ENCODE data around the gene CPPED1. TPM values are rescaled to one million over a fixed set of nuclear protein-coding genes. Genes with fewer than 3 reads are reported as not detected.

Gene CPPED1
- total RNA-seq, 1 donor from 2014 or later: 7.7 TPM

DNA sequence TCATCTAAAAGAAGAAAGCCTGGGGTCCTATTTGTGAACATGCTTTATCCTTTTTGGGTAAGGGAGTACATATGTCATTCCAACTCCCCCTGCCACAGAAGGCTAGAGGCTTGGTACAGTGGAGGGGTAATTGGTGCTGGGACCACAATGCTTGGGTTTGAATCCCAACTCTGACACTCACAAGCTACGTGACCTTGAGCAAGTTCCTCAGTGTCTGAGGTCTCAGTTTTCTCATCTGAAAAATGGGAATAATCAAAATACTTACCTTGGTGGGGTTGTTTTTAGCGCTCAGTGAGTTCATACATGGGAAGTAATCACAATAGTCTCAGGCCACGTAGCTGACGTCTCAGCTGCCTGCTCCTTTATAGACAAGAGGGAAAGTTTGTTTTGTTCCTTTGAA is 150.8 kb downstream of the CPPED1 start:
- TF ChIP-seq, protein P1, sequence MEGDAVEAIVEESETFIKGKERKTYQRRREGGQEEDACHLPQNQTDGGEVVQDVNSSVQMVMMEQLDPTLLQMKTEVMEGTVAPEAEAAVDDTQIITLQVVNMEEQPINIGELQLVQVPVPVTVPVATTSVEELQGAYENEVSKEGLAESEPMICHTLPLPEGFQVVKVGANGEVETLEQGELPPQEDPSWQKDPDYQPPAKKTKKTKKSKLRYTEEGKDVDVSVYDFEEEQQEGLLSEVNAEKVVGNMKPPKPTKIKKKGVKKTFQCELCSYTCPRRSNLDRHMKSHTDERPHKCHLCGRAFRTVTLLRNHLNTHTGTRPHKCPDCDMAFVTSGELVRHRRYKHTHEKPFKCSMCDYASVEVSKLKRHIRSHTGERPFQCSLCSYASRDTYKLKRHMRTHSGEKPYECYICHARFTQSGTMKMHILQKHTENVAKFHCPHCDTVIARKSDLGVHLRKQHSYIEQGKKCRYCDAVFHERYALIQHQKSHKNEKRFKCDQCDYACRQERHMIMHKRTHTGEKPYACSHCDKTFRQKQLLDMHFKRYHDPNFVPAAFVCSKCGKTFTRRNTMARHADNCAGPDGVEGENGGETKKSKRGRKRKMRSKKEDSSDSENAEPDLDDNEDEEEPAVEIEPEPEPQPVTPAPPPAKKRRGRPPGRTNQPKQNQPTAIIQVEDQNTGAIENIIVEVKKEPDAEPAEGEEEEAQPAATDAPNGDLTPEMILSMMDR (IDR thresholded peaks at IDR 0.05; ENCODE audit: unreplicated experiment): no peak
- H3K9me3 Mint-ChIP-seq: peaks cover 12% of the 10 kb centered on the region
- no peak overlapping the region for H3K4me3 Mint-ChIP-seq
- H3K36me3 Mint-ChIP-seq: no peaks in the 10 kb centered on the region
- peaks cover 3% of the 10 kb centered on the region for H3K27me3 Mint-ChIP-seq (ENCODE audit: low read depth)
- no peak overlapping the region for H3K27ac Mint-ChIP-seq
- H3K4me1 Mint-ChIP-seq: no peaks in the 10 kb centered on the region
- DNase-seq (ENCODE audit: low spot score in 2 of 2, unreplicated experiment in 2 of 2): no peak

DNA sequence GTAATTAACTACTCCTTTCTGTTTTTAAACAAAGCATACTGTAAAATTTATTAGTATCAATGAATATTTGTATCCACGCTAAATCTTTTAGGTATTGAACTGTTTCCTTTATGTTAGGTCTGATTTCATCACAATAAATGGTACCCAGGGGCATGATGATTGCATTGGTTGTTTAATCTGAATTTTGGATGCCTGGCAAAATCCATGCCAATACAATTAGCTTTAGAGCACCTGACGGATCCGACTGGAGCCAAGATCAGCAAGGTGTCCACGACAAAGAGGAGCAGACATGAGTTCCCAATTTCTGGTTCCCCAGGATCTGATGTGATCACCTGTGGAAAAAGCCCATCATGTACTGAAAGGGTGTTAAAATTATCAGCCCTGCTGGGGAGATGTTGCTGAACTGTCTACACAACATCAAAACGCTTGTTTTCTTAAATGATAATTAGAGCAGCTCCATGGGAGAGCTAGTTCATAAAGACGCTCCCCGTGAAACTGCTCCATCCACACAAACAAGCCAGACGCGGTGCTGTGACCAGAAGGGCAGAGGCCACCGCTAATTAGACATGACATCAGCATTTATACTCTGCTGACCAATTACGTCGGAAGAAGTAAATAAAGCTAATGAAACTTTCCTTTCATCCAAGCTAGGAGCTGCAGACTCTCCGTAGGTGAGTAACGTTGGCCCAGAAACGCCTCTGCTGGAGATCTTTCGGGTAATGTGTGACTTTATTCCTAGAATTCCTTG is 151.7 kb downstream of the CPPED1 start:
- peaks cover 3% of the 10 kb centered on the region for H3K27me3 Mint-ChIP-seq (ENCODE audit: low read depth)
- no peaks in the 10 kb centered on the region for H3K36me3 Mint-ChIP-seq
- H3K9me3 Mint-ChIP-seq: peaks cover 6% of the 10 kb centered on the region
- H3K4me3 Mint-ChIP-seq: no peak overlapping the region
- TF ChIP-seq, protein P1 (IDR thresholded peaks at IDR 0.05; ENCODE audit: unreplicated experiment): no peak
- no peak for DNase-seq (ENCODE audit: low spot score in 2 of 2, unreplicated experiment in 2 of 2)
- H3K4me1 Mint-ChIP-seq: no peaks in the 10 kb centered on the region
- no peak overlapping the region for H3K27ac Mint-ChIP-seq

DNA sequence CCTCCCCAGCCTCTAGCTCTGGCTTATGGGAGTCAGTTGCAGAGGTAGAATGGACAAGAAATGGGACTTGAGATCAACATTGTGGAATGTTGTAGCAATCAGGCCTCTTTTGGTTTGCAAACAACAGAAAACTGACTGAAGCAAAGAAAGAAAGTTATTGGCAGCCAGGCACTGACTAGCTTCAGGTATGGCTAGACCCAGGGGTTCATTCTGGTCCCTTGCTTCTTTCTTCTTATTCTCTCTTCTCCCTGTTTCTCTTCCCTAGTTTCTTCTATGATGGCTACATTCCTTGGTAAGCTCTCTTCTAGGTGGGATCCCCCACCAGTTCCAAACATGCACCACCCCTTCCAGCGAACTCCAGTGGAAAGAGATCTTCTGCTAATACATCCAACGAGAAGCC is 154.3 kb downstream of the CPPED1 start:
- TF ChIP-seq, protein P1 (IDR thresholded peaks at IDR 0.05; ENCODE audit: unreplicated experiment): no peak
- H3K36me3 Mint-ChIP-seq: no peaks in the 10 kb centered on the region

DNA sequence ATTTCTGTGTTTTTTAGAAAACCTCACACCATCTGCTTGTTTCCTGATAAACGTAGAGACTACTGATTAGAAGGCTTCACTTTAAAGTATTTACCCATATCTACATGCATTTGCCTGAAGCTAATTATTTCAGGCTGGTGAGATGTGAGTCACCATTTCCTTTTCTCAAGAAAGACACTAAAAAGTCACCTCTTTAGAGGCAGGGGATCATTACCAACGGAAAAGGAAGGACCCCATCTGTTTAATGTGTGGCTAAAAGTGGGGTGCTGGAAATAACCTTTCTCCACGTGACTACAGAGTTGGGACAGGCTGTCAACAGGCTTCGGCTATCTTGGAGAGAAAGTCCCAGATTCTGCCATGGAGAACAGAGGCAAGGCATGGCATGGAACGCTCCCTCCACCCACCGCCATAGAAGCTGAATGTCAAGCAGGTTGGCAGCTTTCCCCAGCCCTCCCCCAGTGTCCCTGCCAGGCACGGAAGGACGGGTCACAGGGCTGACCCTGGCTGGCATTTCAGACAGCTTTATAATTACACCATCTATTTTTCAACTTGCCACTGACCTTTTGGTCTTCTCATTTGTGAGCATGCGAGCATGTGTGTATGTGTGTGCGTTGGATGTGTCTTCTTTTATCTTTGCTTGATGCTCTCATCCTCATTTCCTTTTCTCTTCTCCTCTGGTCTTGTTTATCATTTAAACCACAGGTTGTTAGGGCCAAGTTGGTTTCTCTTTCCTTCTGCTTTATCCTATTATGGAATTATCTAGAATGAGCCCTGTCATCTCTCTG is 157.0 kb downstream of the CPPED1 start:
- H3K36me3 Mint-ChIP-seq: no peaks in the 10 kb centered on the region
- no peak overlapping the region for H3K27ac Mint-ChIP-seq
- H3K4me3 Mint-ChIP-seq: no peak overlapping the region
- H3K9me3 Mint-ChIP-seq: peaks cover 6% of the 10 kb centered on the region
- no peak for DNase-seq (ENCODE audit: low spot score in 2 of 2, unreplicated experiment in 2 of 2)
- H3K27me3 Mint-ChIP-seq (ENCODE audit: low read depth): peaks cover 5% of the 10 kb centered on the region
- TF ChIP-seq, protein P1 (IDR thresholded peaks at IDR 0.05; ENCODE audit: unreplicated experiment): no peak
- no peaks in the 10 kb centered on the region for H3K4me1 Mint-ChIP-seq

More for the DNA sequence above, 154.3 kb downstream of the CPPED1 start:
- H3K27ac Mint-ChIP-seq: no peak overlapping the region
- no peak for DNase-seq (ENCODE audit: low spot score in 2 of 2, unreplicated experiment in 2 of 2)
- H3K4me3 Mint-ChIP-seq: no peak overlapping the region
- no peaks in the 10 kb centered on the region for H3K4me1 Mint-ChIP-seq
- peaks cover 6% of the 10 kb centered on the region for H3K9me3 Mint-ChIP-seq
- peaks cover 3% of the 10 kb centered on the region for H3K27me3 Mint-ChIP-seq (ENCODE audit: low read depth)

DNA sequence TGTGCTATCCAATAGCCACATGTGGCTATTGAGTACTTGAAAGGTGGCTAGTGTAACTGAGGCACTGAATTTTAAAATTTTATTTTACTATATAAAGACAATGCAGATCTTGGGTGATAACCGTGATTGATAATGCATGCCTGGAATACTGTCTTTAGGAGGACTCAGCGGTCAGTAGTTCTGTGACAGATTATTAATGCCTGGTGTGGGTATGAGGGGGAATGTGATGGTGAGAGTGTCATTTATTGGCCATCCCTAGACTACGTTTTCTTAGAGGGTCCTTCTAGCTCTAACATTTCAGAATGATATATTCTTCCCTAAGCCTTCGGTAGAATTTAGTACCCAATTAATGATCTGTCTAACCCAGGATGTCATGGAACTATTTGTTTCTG is 157.6 kb downstream of the CPPED1 start:
- H3K27ac Mint-ChIP-seq: no peak overlapping the region
- peaks cover 6% of the 10 kb centered on the region for H3K9me3 Mint-ChIP-seq
- H3K36me3 Mint-ChIP-seq: no peaks in the 10 kb centered on the region
- TF ChIP-seq, protein P1 (IDR thresholded peaks at IDR 0.05; ENCODE audit: unreplicated experiment): no peak
- no peaks in the 10 kb centered on the region for H3K4me1 Mint-ChIP-seq
- H3K4me3 Mint-ChIP-seq: no peak overlapping the region
- no peak for DNase-seq (ENCODE audit: low spot score in 2 of 2, unreplicated experiment in 2 of 2)
- H3K27me3 Mint-ChIP-seq (ENCODE audit: low read depth): peaks cover 2% of the 10 kb centered on the region

Data from mesothelial cell of epicardium (in vitro differentiated cells).